ENCODE measurements around the gene CLDN24. TPM values are rescaled to one million over a fixed set of nuclear protein-coding genes. Genes with fewer than 3 reads are reported as not detected.

The CLDN24 gene
- total RNA-seq, 1 donor from 2014 or later: not detected

GRCh38 chr4:183284258-183284785 lies 37.9 kb downstream of the CLDN24 start:
- Mint-ChIP-seq H3K27me3 (ENCODE audit: unreplicated experiment) (no peaks in the 10 kb centered on the region), H3K9me3 (ENCODE audit: unreplicated experiment) (no peaks in the 10 kb centered on the region), H3K4me3 (ENCODE audit: unreplicated experiment) (no peak overlapping the region), H3K4me1 (ENCODE audit: low read depth, unreplicated experiment) (no peaks in the 10 kb centered on the region), H3K27ac (ENCODE audit: unreplicated experiment) (no peak overlapping the region), H3K36me3 (ENCODE audit: unreplicated experiment) (no peaks in the 10 kb centered on the region)
- no peak for TF ChIP-seq CTCF (IDR thresholded peaks at IDR 0.05; ENCODE audit: partially characterized antibody, unreplicated experiment)
- no peak for DNase-seq

GRCh38 chr4:183276106-183276505 lies 46.1 kb downstream of the CLDN24 start:
- H3K27ac Mint-ChIP-seq (ENCODE audit: unreplicated experiment): no peak overlapping the region
- H3K27me3 Mint-ChIP-seq (ENCODE audit: unreplicated experiment): no peaks in the 10 kb centered on the region
- no peak for TF ChIP-seq CTCF (IDR thresholded peaks at IDR 0.05; ENCODE audit: partially characterized antibody, unreplicated experiment)
- no peak for DNase-seq
- no peak overlapping the region for H3K4me3 Mint-ChIP-seq (ENCODE audit: unreplicated experiment)
- peaks cover 22% of the 10 kb centered on the region for H3K36me3 Mint-ChIP-seq (ENCODE audit: unreplicated experiment)
- H3K4me1 Mint-ChIP-seq (ENCODE audit: low read depth, unreplicated experiment): no peaks in the 10 kb centered on the region
- H3K9me3 Mint-ChIP-seq (ENCODE audit: unreplicated experiment): no peaks in the 10 kb centered on the region

- peaks cover 22% of the 10 kb centered on the region for H3K36me3 Mint-ChIP-seq (ENCODE audit: unreplicated experiment)
- H3K4me1 Mint-ChIP-seq (ENCODE audit: low read depth, unreplicated experiment): no peaks in the 10 kb centered on the region
- no peak overlapping the region for H3K4me3 Mint-ChIP-seq (ENCODE audit: unreplicated experiment)
- no peak overlapping the region for H3K27ac Mint-ChIP-seq (ENCODE audit: unreplicated experiment)
- TF ChIP-seq CTCF (IDR thresholded peaks at IDR 0.05; ENCODE audit: partially characterized antibody, unreplicated experiment): no peak
- DNase-seq: no peak
- no peaks in the 10 kb centered on the region for H3K9me3 Mint-ChIP-seq (ENCODE audit: unreplicated experiment)
- H3K27me3 Mint-ChIP-seq (ENCODE audit: unreplicated experiment): no peaks in the 10 kb centered on the region
These were observed 49.8 kb downstream of the CLDN24 start for GRCh38 chr4:183272384-183272783.

Other genes starting within 250 kb of the CLDN24 start
- 18.2 TPM for gene WWC2, start 223.2 kb downstream of the CLDN24 start, total RNA-seq (ENCODE audit: unreplicated experiment)
- gene CLDN22, start 2.1 kb downstream of the CLDN24 start, total RNA-seq (ENCODE audit: unreplicated experiment): not detected
- 15.9 TPM for gene CDKN2AIP, start 122.2 kb upstream of the CLDN24 start, total RNA-seq (ENCODE audit: unreplicated experiment)
- gene ING2, start 182.6 kb upstream of the CLDN24 start, total RNA-seq (ENCODE audit: unreplicated experiment): 4.8 TPM

All from glutamatergic neuron (in vitro differentiated cells).